GM18502 (cell line): ENCODE measurements around the gene PSME1.
A peak's percentile ranks its signal among the peaks of the same experiment; 100 is the strongest.
"Not testable (repeated sequence)": the region's sequence is repeated elsewhere in the genome, so short reads cannot be mapped to it uniquely, and the experiment has no call there.

Experiments
- ATAC-seq: cut with Tn5 transposase; IDR thresholded peaks from one replicate; pipeline ENCODE4 v1.9.1; 2021; ENCODE audit warnings: mild to moderate bottlenecking; ENCODE audit not compliant: unreplicated experiment, poor library complexity

Gene PSME1

GRCh38 chr14:24102357-24103048 lies 33.5 kb upstream of the PSME1 start:
- no peak for ATAC-seq

DNA sequence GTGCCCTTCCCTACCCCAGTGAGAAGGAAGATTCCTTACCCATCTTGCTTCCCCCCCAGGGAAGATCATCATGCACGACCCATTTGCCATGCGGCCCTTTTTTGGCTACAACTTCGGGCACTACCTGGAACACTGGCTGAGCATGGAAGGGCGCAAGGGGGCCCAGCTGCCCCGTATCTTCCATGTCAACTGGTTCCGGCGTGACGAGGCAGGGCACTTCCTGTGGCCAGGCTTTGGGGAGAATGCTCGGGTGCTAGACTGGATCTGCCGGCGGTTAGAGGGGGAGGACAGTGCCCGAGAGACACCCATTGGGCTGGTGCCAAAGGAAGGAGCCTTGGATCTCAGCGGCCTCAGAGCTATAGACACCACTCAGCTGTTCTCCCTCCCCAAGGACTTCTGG lies 32.5 kb upstream of the PSME1 start:
- ATAC-seq = no peak

- ATAC-seq = not testable (repeated sequence)
Observed at GRCh38 chr14:24105609-24106239, 30.3 kb upstream of the PSME1 start.

DNA sequence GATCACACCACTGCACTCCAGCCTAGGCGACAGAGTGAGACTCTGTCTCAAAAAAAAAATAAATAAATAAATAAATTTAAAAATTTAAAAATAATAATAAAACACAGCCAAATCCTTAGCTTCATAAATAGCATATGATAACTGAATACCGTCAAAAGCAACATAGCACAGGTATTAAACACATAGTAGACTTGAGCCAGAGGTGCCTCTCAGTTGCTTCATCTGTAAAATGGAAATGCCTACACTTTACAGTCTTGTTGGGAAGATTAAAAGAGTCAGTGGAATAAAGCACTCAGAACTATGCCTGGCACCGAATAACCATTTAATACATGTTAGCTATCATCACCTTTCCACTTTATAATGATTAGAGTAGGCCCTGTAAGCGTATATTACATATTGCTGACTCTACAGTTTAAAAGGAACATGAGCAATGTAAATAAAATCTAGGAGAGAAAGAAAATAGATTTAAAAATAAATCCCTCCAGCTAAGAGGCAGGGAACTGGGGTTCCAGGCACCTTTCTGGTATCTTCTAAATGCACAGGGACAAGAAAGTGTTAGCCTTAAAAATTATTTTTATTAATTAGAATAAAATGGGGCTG lies 29.2 kb upstream of the PSME1 start:
- no peak for ATAC-seq

GRCh38 chr14:24108336-24108874 lies 27.6 kb upstream of the PSME1 start:
- ATAC-seq = no peak

DNA sequence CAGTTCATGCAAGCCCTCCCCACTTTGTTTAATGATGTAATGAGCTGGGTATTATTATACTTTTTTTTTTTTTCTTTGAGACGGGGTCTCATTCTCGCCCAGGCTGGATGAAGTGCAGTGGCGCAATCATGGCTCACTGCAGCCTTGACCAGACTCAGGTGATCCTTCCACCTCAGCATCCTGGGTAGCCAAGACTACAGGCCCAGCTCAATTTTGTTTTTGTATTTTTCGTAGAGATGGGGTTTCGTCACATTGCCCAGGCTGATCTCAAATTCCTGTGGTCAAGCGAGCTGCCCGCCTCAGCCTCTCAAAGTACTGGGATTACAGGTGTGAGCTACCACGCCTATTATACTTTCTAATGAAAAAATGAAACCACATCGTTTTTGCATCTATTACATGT lies 25.9 kb upstream of the PSME1 start:
- ATAC-seq = no peak

GRCh38 chr14:24110523-24110922 lies 25.5 kb upstream of the PSME1 start:
- ATAC-seq = no peak

DNA sequence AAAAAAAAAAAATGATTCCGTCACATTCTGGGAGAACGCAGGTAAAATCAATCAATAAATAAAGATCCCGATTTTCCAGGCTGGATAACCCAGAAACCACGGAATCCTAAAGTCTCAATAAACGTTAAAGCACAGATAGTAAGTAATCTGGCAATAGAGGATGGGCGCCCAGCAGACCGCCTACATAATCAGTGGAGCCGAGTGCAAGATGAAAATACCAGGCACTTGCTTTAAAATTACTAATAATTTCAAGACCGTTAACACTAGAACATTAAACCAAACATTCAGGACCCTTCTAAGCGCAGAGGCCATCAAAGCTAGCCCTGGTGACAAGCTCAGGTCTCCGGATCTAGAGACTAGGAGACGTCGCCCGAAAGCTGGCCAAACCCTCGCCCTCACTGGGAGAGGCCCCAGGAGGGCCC lies 22.6 kb upstream of the PSME1 start:
- no peak for ATAC-seq

- peak; percentile 28 for ATAC-seq
Observed at GRCh38 chr14:24113801-24114531, 22.0 kb upstream of the PSME1 start.

- peak; percentile 90 for ATAC-seq
Observed at GRCh38 chr14:24114532-24115421, 21.2 kb upstream of the PSME1 start, which contains the start of the genes DCAF11 and NRL. TSS of gene DCAF11 (plus strand) at chr14:24114777. CDS start at chr14:24115595, 818 bp downstream. TSS of gene NRL (minus strand) at chr14:24114949. CDS start at chr14:24082848, 32,101 bp downstream.

- no peak for ATAC-seq
Observed at GRCh38 chr14:24115422-24116127, 20.4 kb upstream of the PSME1 start.

DNA sequence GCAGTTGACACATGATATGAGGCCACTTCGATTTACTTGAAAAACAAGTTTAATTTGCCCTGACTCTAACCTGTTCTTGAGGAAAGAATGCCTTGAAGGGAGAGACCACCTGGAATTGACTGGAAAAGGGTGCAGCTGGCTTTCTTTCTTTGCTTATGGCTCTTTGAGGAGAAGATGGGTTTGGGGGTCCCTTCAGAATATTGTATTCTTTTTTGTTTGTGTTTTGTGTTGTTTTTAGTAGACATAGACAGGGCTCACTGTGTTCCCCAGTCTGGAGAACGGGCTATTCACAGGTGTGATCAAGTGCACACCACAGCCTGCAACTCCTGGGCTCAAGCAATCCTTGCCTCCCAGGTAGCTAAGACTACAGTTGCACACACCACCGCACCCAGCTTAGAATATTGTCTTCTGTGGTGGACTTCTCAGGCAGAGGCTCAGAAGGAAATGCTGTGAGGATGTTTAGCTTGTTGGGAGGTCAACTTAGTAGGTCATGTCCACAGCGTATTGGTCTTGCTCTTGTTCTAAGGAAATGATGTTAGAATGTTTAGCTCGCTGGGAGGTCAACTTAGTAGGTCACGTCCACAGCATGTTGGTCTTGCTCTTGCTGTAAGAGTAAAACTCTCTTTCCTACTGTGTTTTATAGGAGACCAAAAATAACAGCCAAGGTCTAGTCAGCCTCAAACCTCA lies 19.7 kb upstream of the PSME1 start:
- ATAC-seq = no peak

GRCh38 chr14:24117179-24117578 lies 18.8 kb upstream of the PSME1 start:
- ATAC-seq = no peak

- no peak for ATAC-seq
Observed at GRCh38 chr14:24119691-24120090, 16.3 kb upstream of the PSME1 start.

DNA sequence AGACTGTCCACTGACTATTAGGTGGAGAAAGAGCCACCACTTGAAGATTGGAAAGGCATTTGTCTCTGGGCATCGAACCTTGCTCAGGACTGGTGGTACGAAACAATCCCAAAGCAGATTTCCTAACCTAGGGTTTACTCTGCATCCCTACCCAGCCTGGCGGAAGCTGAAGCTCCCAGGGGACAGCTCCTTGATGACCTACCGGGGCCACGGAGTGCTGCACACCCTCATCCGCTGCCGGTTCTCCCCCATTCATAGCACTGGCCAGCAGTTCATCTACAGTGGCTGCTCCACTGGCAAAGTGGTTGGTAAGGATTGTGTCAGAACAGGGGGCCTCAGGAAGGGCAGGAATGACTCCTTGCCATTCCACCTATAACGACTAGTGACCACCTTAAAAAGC lies 14.8 kb upstream of the PSME1 start:
- no peak for ATAC-seq

- no peak for ATAC-seq
Observed at GRCh38 chr14:24122416-24122815, 13.6 kb upstream of the PSME1 start.

GRCh38 chr14:24122898-24123297 lies 13.1 kb upstream of the PSME1 start:
- ATAC-seq = no peak
